ENCODE results near the gene AKNA. TPM values are rescaled to one million over a fixed set of nuclear protein-coding genes. Genes with fewer than 3 reads are reported as not detected.

AKNA gene
- total RNA-seq, 2 experiments from 2014 or later, result 61.4 to 203 TPM

- Histone ChIP-seq H3K36me3 (ENCODE audit: insufficient read depth, low read length) (no peaks in the 10 kb centered on the region), H3K9me3 (ENCODE audit: low read length) (no peaks in the 10 kb centered on the region), H3K4me3 (ENCODE audit: low read depth, low read length, poor library complexity, severe bottlenecking) (no peak overlapping the region), H3K27ac (ENCODE audit: low read depth, low read length, poor library complexity, severe bottlenecking) (no peak overlapping the region), H3K79me2 (ENCODE audit: insufficient read depth, low read depth, low read length) (no peaks in the 10 kb centered on the region), H3K4me2 (ENCODE audit: low read length) (no peak overlapping the region), H3K4me1 (ENCODE audit: insufficient read depth, low read length, poor library complexity, severe bottlenecking) (no peaks in the 10 kb centered on the region), H3K9me2 (ENCODE audit: insufficient read depth, low read length) (no peaks in the 10 kb centered on the region), H2AFZ (ENCODE audit: low read length) (no peak overlapping the region), H4K20me1 (ENCODE audit: insufficient read depth, low read length) (no peaks in the 10 kb centered on the region)
- ChIA-PET POLR2A (no interaction called here), CTCF (ENCODE audit: unreplicated experiment) (no interaction called here)
- BruUV-seq (replicated peaks), result no TSS peak
- intact Hi-C loops (cut with micrococcal nuclease; ENCODE audit: unreplicated experiment), result no loop called here
- TF ChIP-seq EZH2phosphoT487 (IDR thresholded peaks at IDR 0.05; ENCODE audit: borderline replicate concordance, low read depth, low read length) (no peak), CTCF (conservative IDR thresholded peaks at IDR 0.05; ENCODE audit: low read length) (no peak)
- no peak for DNase-seq (ENCODE audit: low spot score)
Measured at GRCh38 chr9:114424126-114424525, 36.3 kb upstream of the AKNA start.

DNA sequence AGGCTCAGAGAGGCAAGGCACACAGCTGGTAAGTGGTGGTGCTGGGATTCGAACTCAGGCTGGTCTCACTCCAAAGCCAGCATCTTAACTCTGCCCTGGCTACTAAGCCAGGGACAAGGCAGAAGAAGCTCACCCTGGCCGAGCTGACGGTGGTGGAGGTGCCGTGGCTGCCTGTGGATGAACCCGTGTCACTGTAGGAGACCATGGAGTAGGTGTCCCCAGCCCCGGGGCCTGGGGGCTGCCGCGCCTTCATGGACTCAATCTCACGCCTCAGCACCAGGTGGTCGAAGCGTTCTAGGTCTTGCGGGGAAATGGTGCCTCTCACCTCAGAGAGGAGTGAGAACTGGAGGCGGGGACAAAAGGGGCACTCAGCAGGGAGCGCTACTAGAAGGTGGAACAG lies 35.4 kb upstream of the AKNA start:
- ChIA-PET POLR2A (no interaction called here), CTCF (ENCODE audit: unreplicated experiment) (no interaction called here)
- intact Hi-C loops (cut with micrococcal nuclease; ENCODE audit: unreplicated experiment), result no loop called here
- no peak overlapping the region for H3K27ac ChIP-seq (ENCODE audit: low read depth, low read length, poor library complexity, severe bottlenecking)
- TF ChIP-seq CTCF (conservative IDR thresholded peaks at IDR 0.05; ENCODE audit: low read length) (no peak), EZH2phosphoT487 (IDR thresholded peaks at IDR 0.05; ENCODE audit: borderline replicate concordance, low read depth, low read length) (no peak)
- H3K9me2 ChIP-seq (ENCODE audit: insufficient read depth, low read length), result no peaks in the 10 kb centered on the region
- no TSS peak for BruUV-seq (replicated peaks)
- H3K4me1 ChIP-seq (ENCODE audit: insufficient read depth, low read length, poor library complexity, severe bottlenecking), result no peaks in the 10 kb centered on the region
- DNase-seq (ENCODE audit: low spot score), result no peak
- H4K20me1 ChIP-seq (ENCODE audit: insufficient read depth, low read length), result no peaks in the 10 kb centered on the region
- H3K9me3 ChIP-seq (ENCODE audit: low read length), result no peaks in the 10 kb centered on the region
- H3K4me2 ChIP-seq (ENCODE audit: low read length), result no peak overlapping the region
- no peak overlapping the region for H2AFZ ChIP-seq (ENCODE audit: low read length)
- no peaks in the 10 kb centered on the region for H3K36me3 ChIP-seq (ENCODE audit: insufficient read depth, low read length)
- H3K79me2 ChIP-seq (ENCODE audit: insufficient read depth, low read depth, low read length), result no peaks in the 10 kb centered on the region
- H3K4me3 ChIP-seq (ENCODE audit: low read depth, low read length, poor library complexity, severe bottlenecking), result no peak overlapping the region

DNA sequence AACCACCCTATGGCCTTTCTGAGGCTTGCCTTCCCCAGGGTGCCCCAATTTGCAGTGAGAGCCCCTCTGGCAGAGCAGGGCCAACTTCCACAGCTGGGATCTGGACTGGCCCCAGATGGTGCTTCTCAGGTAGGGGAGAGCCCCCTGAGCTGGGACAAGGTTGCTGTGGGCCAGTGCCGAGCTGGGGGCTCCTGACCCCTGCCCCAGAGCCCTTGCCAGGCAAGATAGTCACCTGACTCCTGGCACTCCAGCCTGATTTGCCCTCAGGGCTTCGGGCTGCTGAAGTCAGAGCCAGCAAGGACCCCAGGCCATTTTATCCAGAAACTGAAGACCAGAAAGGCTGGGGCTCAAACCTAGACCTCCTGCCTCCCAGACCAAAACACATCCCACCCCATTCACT lies 33.4 kb upstream of the AKNA start:
- Histone ChIP-seq H3K36me3 (ENCODE audit: insufficient read depth, low read length) (no peaks in the 10 kb centered on the region), H3K27ac (ENCODE audit: low read depth, low read length, poor library complexity, severe bottlenecking) (no peak overlapping the region), H3K4me2 (ENCODE audit: low read length) (no peak overlapping the region), H4K20me1 (ENCODE audit: insufficient read depth, low read length) (no peaks in the 10 kb centered on the region), H2AFZ (ENCODE audit: low read length) (no peak overlapping the region), H3K4me3 (ENCODE audit: low read depth, low read length, poor library complexity, severe bottlenecking) (no peak overlapping the region), H3K79me2 (ENCODE audit: insufficient read depth, low read depth, low read length) (no peaks in the 10 kb centered on the region), H3K9me3 (ENCODE audit: low read length) (no peaks in the 10 kb centered on the region), H3K4me1 (ENCODE audit: insufficient read depth, low read length, poor library complexity, severe bottlenecking) (no peaks in the 10 kb centered on the region), H3K9me2 (ENCODE audit: insufficient read depth, low read length) (no peaks in the 10 kb centered on the region)
- POLR2A ChIA-PET, result interaction anchor here (1.0 kb wide), 1 partner anchor 8 kb away, joined by 3 read pairs; no protein-coding TSS in a partner anchor
- no TSS peak for BruUV-seq (replicated peaks)
- TF ChIP-seq EZH2phosphoT487 (IDR thresholded peaks at IDR 0.05; ENCODE audit: borderline replicate concordance, low read depth, low read length), result no peak
- TF ChIP-seq CTCF (conservative IDR thresholded peaks at IDR 0.05; ENCODE audit: low read length), result no peak
- intact Hi-C loops (cut with micrococcal nuclease; ENCODE audit: unreplicated experiment), result no loop called here
- CTCF ChIA-PET (ENCODE audit: unreplicated experiment), result interaction anchor here (0.6 kb wide), 1 partner anchor 709 kb away, joined by 3 read pairs; no protein-coding TSS in a partner anchor
- DNase-seq (ENCODE audit: low spot score), result no peak
